Activated T-helper 2 cell treated with anti-CD3 and anti-CD28 coated beads, Interferon-gamma antibody, Interleukin-2, Interleukin-4, amounts not matched to agents 10 μg/mL and 5 μg/mL and 100 μg/mL, durations not matched to agents 14 hours and 24 hours and 36 hours (primary cell): ENCODE data around the gene CTNNBIP1. TPM values are rescaled to one million over a fixed set of nuclear protein-coding genes. Genes with fewer than 3 reads are reported as not detected.
"Not testable (repeated sequence)": the region's sequence is repeated elsewhere in the genome, so short reads cannot be mapped to it uniquely, and the experiment has no call there.

Experiments
- DNase-seq: peaks from one replicate; pipeline ENCODE4 v3.0.0; 2021; ENCODE audit warnings: low spot score
- H3K27ac Mint-ChIP-seq: one replicate; pipeline ENCODE4 v1.8.0; 2021; ENCODE audit warnings: mixed read lengths
- H3K27me3 Mint-ChIP-seq: one replicate; pipeline ENCODE4 v1.8.0; 2021; ENCODE audit warnings: low read depth, mixed read lengths
- H3K36me3 Mint-ChIP-seq: one replicate; pipeline ENCODE4 v1.8.0; 2021; ENCODE audit warnings: low read depth, mixed read lengths
- H3K4me1 Mint-ChIP-seq: one replicate; pipeline ENCODE4 v1.8.0; 2021; ENCODE audit warnings: low read depth, mixed read lengths
- H3K4me3 Mint-ChIP-seq: one replicate; pipeline ENCODE4 v1.8.0; 2021; ENCODE audit warnings: low read depth, mild to moderate bottlenecking, moderate library complexity, mixed read lengths
- H3K9me3 Mint-ChIP-seq: one replicate; pipeline ENCODE4 v1.8.0; 2021; ENCODE audit warnings: mixed read lengths
- intact Hi-C: fragments of 100-400 bp; cut with micrococcal nuclease; formaldehyde crosslinking; loops from one replicate; pipeline ENCODE4 v1.15.1; 2023
- total RNA-seq: library from RNA; stranded (reverse); gene quantifications from 2 replicates; pipeline ENCODE4 v1.2.3, GENCODE V29; 2022

The CTNNBIP1 gene
- total RNA-seq, 1 donor from 2014 or later, result 7.5 TPM

DNA sequence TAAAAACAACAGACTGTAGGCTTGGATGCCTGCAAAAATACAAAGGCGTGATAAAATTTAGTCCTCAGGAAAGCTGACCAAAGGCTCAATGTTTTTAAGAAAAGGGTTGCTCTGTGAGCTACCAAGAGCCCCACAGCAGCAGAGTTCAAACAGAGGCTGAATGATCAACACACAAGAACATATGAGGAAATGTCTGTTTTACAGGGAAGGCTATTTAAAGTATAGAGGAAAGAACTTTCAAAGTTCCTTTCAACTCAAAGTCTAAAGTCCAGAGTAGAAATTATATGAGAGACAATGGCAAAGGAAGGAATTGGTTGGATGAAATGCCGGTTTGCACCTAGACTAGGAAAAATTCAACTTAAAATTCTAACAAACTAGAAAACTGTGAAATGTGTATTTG lies 94.9 kb downstream of the CTNNBIP1 start:
- H3K4me1 Mint-ChIP-seq, result peaks cover 4% of the 10 kb centered on the region
- H3K27ac Mint-ChIP-seq, result no peak overlapping the region
- intact Hi-C loops, result no loop called here
- H3K36me3 Mint-ChIP-seq, result peaks cover 16% of the 10 kb centered on the region
- no peak for DNase-seq
- H3K27me3 Mint-ChIP-seq, result no peaks in the 10 kb centered on the region
- H3K4me3 Mint-ChIP-seq, result no peak overlapping the region
- H3K9me3 Mint-ChIP-seq, result no peaks in the 10 kb centered on the region

DNA sequence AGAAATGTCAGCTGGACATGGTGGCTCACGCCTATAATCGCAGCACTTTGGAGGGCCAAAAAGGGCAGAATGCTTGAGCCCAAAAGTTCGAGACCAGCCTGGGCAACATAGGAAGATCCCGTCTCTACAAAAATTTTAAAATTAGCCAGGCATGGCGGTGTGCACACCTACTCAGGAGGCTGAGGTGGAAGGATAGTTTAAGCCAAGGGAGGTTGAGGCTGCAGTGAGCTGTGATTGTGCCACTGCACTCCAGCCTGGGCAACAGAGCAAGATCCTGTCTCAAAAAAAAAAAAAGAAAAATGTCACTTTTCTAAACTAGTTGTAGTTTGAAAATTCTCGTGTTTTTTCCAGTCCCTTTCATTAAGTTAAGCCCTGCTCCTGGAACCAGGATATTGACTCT lies 95.5 kb downstream of the CTNNBIP1 start:
- Mint-ChIP-seq H3K4me1 (peaks cover 4% of the 10 kb centered on the region), H3K27ac (no peak overlapping the region), H3K9me3 (no peaks in the 10 kb centered on the region), H3K36me3 (peaks cover 13% of the 10 kb centered on the region), H3K4me3 (no peak overlapping the region), H3K27me3 (no peaks in the 10 kb centered on the region)
- intact Hi-C loops, result no loop called here
- no peak for DNase-seq

DNA sequence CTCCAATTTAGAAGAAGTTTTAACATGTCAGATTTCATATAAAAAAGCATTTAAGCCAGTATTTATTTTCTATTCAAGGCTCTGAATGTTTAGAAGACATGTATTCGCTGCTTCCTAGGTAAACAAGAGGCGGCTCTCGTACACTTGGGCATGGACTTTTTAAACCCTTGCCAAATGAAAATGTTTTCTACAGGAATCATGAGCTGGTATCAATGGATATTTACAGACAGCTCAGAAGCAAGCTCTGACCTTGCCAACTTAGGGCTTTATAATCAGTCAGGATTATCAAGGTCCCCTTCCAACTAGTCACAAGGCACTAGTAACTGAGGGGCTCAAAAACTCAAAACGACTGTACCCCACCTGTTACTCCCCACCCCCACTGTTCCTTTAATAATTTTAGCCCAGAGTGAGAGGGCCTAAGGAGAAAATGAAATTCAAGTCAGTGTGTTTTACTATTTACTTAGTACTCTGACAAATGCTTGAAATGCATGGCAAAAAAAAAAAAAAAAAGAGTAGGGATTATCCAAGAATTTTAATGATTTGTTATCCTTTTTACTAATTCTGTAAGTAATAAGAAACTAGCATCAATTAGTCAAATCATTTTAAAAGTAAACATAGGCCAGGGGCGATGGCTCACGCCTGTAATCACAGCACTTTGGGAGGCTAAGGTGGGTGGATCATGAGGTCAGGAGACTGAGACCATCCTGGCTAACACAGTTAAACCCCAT lies 98.7 kb downstream of the CTNNBIP1 start:
- Mint-ChIP-seq H3K27ac (no peak overlapping the region), H3K4me3 (no peak overlapping the region), H3K27me3 (no peaks in the 10 kb centered on the region), H3K4me1 (peaks cover 7% of the 10 kb centered on the region), H3K9me3 (no peaks in the 10 kb centered on the region), H3K36me3 (peaks cover 12% of the 10 kb centered on the region)
- no peak for DNase-seq
- intact Hi-C loops, result no loop called here

GRCh38 chr1:9809100-9809510 lies 101.0 kb downstream of the CTNNBIP1 start:
- no peak overlapping the region for H3K27ac Mint-ChIP-seq
- H3K4me1 Mint-ChIP-seq, result peaks cover 7% of the 10 kb centered on the region
- DNase-seq, result no peak
- intact Hi-C loops, result no loop called here
- H3K9me3 Mint-ChIP-seq, result no peaks in the 10 kb centered on the region
- H3K36me3 Mint-ChIP-seq, result peaks cover 3% of the 10 kb centered on the region
- no peak overlapping the region for H3K4me3 Mint-ChIP-seq
- H3K27me3 Mint-ChIP-seq, result no peaks in the 10 kb centered on the region

DNA sequence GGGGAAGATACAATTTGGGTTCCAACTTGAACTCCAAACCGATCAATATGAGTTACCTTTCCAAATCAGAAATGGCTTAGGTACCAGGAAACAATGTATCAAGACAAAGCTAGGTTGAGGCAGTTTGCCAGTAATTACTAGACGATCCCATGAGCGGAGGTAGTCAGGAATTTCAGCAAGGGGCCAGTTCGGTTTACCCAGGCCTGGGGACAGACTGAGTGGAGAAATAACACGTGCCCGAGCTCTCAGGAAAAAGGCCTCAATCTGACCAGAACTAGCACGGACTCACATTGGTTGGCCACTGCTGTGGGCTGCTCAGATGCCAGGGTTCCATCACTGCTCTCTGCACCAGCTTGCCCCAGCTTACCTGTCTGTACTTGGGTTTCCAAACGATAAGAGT lies 101.6 kb downstream of the CTNNBIP1 start:
- no peaks in the 10 kb centered on the region for H3K27me3 Mint-ChIP-seq

GRCh38 chr1:9807541-9807940 lies 102.5 kb downstream of the CTNNBIP1 start:
- no peaks in the 10 kb centered on the region for H3K9me3 Mint-ChIP-seq
- peaks cover 8% of the 10 kb centered on the region for H3K4me1 Mint-ChIP-seq
- no peaks in the 10 kb centered on the region for H3K27me3 Mint-ChIP-seq
- no peak overlapping the region for H3K27ac Mint-ChIP-seq
- peaks cover 3% of the 10 kb centered on the region for H3K36me3 Mint-ChIP-seq
- no peak overlapping the region for H3K4me3 Mint-ChIP-seq
- DNase-seq, result no peak
- intact Hi-C loops, result no loop called here

More for the DNA sequence above, 101.6 kb downstream of the CTNNBIP1 start:
- H3K36me3 Mint-ChIP-seq, result peaks cover 3% of the 10 kb centered on the region
- no peak overlapping the region for H3K4me3 Mint-ChIP-seq
- DNase-seq, result no peak
- no peak overlapping the region for H3K27ac Mint-ChIP-seq
- H3K9me3 Mint-ChIP-seq, result no peaks in the 10 kb centered on the region
- intact Hi-C loops, result no loop called here
- peaks cover 7% of the 10 kb centered on the region for H3K4me1 Mint-ChIP-seq

- H3K9me3 Mint-ChIP-seq, DNase-seq, H3K27me3 Mint-ChIP-seq, H3K36me3 Mint-ChIP-seq, H3K27ac Mint-ChIP-seq, intact Hi-C loops, H3K4me3 Mint-ChIP-seq: not testable (repeated sequence)
- H3K4me1 Mint-ChIP-seq, result peaks cover 16% of the 10 kb centered on the region
These were observed 104.1 kb downstream of the CTNNBIP1 start for GRCh38 chr1:9805972-9806371.

DNA sequence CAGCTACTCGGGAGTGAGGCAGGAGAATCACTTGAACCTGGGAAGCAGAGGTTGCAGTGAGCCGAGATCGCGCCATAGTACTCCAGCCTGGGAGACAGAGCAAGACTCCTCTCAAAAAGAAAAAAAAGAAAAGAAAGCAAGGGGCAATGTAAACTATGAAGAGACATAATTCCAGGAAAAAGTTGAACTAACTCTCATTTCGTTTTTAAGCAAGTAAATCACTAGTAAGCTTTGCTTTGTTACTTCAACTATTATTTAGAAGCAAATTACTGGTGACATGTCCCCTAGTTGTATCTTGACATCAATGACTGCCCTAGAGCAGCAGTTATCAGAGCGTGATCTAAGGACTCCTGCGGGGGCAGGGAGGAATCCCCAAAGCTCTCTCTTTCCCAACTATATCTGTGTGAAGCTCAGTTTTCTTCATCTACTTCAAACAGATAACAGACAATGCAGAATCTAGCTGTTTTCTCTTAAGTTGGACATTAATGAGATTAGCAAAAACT lies 105.0 kb downstream of the CTNNBIP1 start:
- DNase-seq, result no peak
- Mint-ChIP-seq H3K27me3 (peaks cover under 1% of the 10 kb centered on the region), H3K4me3 (no peak overlapping the region), H3K36me3 (peaks cover 8% of the 10 kb centered on the region), H3K27ac (no peak overlapping the region), H3K4me1 (peaks cover 20% of the 10 kb centered on the region), H3K9me3 (no peaks in the 10 kb centered on the region)
- intact Hi-C loops, result no loop called here

GRCh38 chr1:9803003-9803918 lies 106.8 kb downstream of the CTNNBIP1 start:
- DNase-seq, H3K27me3 Mint-ChIP-seq, H3K27ac Mint-ChIP-seq, H3K4me3 Mint-ChIP-seq, H3K9me3 Mint-ChIP-seq: not testable (repeated sequence)
- H3K4me1 Mint-ChIP-seq, result peaks cover 32% of the 10 kb centered on the region
- H3K36me3 Mint-ChIP-seq, result peaks cover 15% of the 10 kb centered on the region
- intact Hi-C loops, result loop anchor here (5.0 kb wide), 1 partner anchor 76 kb away; no protein-coding TSS in a partner anchor

DNA sequence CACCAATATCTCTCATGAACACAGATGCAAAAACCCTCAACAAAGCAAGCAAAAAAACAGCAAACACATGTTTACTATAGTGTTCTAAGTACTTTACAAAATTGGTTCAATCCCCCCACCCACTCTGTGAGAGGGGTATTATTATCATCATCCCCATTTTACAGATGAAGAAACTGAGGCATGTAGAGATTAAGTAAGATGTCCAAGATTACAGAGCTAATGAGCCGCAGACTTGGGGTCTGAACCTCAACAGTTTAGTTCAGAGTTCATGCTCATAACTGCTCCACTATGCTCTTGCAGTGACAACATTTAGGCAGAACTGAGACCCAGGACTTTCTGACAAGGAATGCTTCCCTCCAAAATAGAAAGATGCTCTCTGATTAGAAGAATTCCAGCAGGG lies 108.2 kb downstream of the CTNNBIP1 start:
- Mint-ChIP-seq H3K9me3 (no peaks in the 10 kb centered on the region), H3K4me3 (no peak overlapping the region), H3K4me1 (peaks cover 41% of the 10 kb centered on the region), H3K36me3 (peaks cover 20% of the 10 kb centered on the region), H3K27me3 (peaks cover 8% of the 10 kb centered on the region), H3K27ac (no peak overlapping the region)
- DNase-seq, result no peak
- intact Hi-C loops, result loop anchor here (2.0 to 5.0 kb wide), 2 partner anchors 21 to 75 kb away; partner anchors contain the start of gene CLSTN1
